ENCODE data around the gene RANBP10.

Gene RANBP10

GRCh38 chr16:67800338-67800926 lies 5.9 kb downstream of the RANBP10 start:
- Histone ChIP-seq H3K4me2 (peak overlapping the region; percentile 33 to 99 (median 86); a peak in 20 of 22 replicates), H3K36me3 (peaks cover 64 to 92% (median 82%) of the 10 kb centered on the region in 11 experiments)

GRCh38 chr16:67796099-67796718 lies 10.2 kb downstream of the RANBP10 start:
- Histone ChIP-seq H3K27ac (no peak overlapping the region), H3K36me3 (peaks cover 38 to 65% (median 58%) of the 10 kb centered on the region in 11 experiments), H3K9me3 (replicated peaks in 1 of 11) (no peaks in the 10 kb centered on the region), H3K4me3 (no peak overlapping the region), H3K4me1 (peaks cover 11 to 27% (median 18%) of the 10 kb centered on the region in 10 experiments), H3K4me2 (no peak overlapping the region), H3K27me3 (no peaks in the 10 kb centered on the region), H3K9ac (no peak overlapping the region), H4K20me1 (peaks cover 57 to 99% (median 86%) of the 10 kb centered on the region in 11 experiments)
- TF ChIP-seq Cebpa-rat (IDR thresholded peaks at IDR 0.05) = no peak

More at GRCh38 chr16:67800338-67800926, 5.9 kb downstream of the RANBP10 start:
- H3K9ac ChIP-seq = peak overlapping the region in 2 of 11 experiments; percentile 21 to 43; a peak in 4 of 22 replicates
- peaks cover 53 to 59% (median 56%) of the 10 kb centered on the region in 10 experiments for H3K4me1 ChIP-seq
- peaks cover 52 to 75% (median 70%) of the 10 kb centered on the region in 11 experiments for H4K20me1 ChIP-seq
- H3K4me3 ChIP-seq = no peak overlapping the region
- H3K27me3 ChIP-seq = no peaks in the 10 kb centered on the region
- no peaks in the 10 kb centered on the region for H3K9me3 ChIP-seq (replicated peaks in 1 of 11)
- H3K27ac ChIP-seq = peak overlapping the region in 7 of 11 experiments; percentile 5 to 48 (median 30); a peak in 7 of 22 replicates
- no peak for TF ChIP-seq Cebpa-rat (IDR thresholded peaks at IDR 0.05)

GRCh38 chr16:67790071-67790470 lies 16.3 kb downstream of the RANBP10 start:
- H3K4me2 ChIP-seq = peak overlapping the region in 4 of 11 experiments; percentile 21 to 56 (median 24); a peak in 6 of 22 replicates
- H4K20me1 ChIP-seq = peaks cover 16 to 100% (median 64%) of the 10 kb centered on the region in 11 experiments; a peak in 19 of 22 replicates
- H3K9me3 ChIP-seq (replicated peaks in 1 of 11) = peaks cover 0 to 5% (median 0%) of the 10 kb centered on the region in 11 experiments; a peak in 1 of 22 replicates
- H3K27ac ChIP-seq = no peak overlapping the region
- H3K4me1 ChIP-seq = peaks cover 0 to 29% (median 14%) of the 10 kb centered on the region in 10 experiments; a peak in 13 of 20 replicates
- H3K36me3 ChIP-seq = peaks cover 13 to 51% (median 34%) of the 10 kb centered on the region in 11 experiments; a peak in 19 of 22 replicates
- no peak overlapping the region for H3K4me3 ChIP-seq
- no peaks in the 10 kb centered on the region for H3K27me3 ChIP-seq
- TF ChIP-seq Cebpa-rat (IDR thresholded peaks at IDR 0.05) = no peak
- no peak overlapping the region for H3K9ac ChIP-seq

- no peak overlapping the region for H3K27ac ChIP-seq
- H3K9me3 ChIP-seq (replicated peaks in 1 of 11) = peaks cover 0 to 16% (median 0%) of the 10 kb centered on the region in 11 experiments; a peak in 2 of 22 replicates
- H3K27me3 ChIP-seq = no peaks in the 10 kb centered on the region
- TF ChIP-seq Cebpa-rat (IDR thresholded peaks at IDR 0.05) = no peak
- H3K36me3 ChIP-seq = peaks cover 26 to 80% (median 49%) of the 10 kb centered on the region in 11 experiments
- no peak overlapping the region for H3K4me3 ChIP-seq
- H4K20me1 ChIP-seq = peaks cover 18 to 100% (median 57%) of the 10 kb centered on the region in 11 experiments; a peak in 20 of 22 replicates
- H3K4me1 ChIP-seq = peaks cover 5 to 32% (median 15%) of the 10 kb centered on the region in 10 experiments; a peak in 15 of 20 replicates
- H3K4me2 ChIP-seq = no peak overlapping the region
- no peak overlapping the region for H3K9ac ChIP-seq
Measured at GRCh38 chr16:67786491-67786890, 19.9 kb downstream of the RANBP10 start.

GRCh38 chr16:67783353-67783725 lies 23.0 kb downstream of the RANBP10 start:
- H3K4me1 ChIP-seq = peaks cover 0 to 34% (median 9%) of the 10 kb centered on the region in 10 experiments; a peak in 10 of 20 replicates
- H4K20me1 ChIP-seq = peaks cover 39 to 100% (median 70%) of the 10 kb centered on the region in 11 experiments; a peak in 20 of 22 replicates
- no peak overlapping the region for H3K9ac ChIP-seq
- no peak overlapping the region for H3K4me3 ChIP-seq
- H3K9me3 ChIP-seq (replicated peaks in 1 of 11) = peaks cover 0 to 16% (median 0%) of the 10 kb centered on the region in 11 experiments; a peak in 2 of 22 replicates
- H3K4me2 ChIP-seq = no peak overlapping the region
- no peak overlapping the region for H3K27ac ChIP-seq
- peaks cover 38 to 93% (median 52%) of the 10 kb centered on the region in 11 experiments for H3K36me3 ChIP-seq
- TF ChIP-seq Cebpa-rat (IDR thresholded peaks at IDR 0.05) = no peak
- no peaks in the 10 kb centered on the region for H3K27me3 ChIP-seq

- H3K4me1 ChIP-seq = peaks cover 0 to 34% (median 9%) of the 10 kb centered on the region in 10 experiments; a peak in 10 of 20 replicates
- H4K20me1 ChIP-seq = peaks cover 39 to 100% (median 71%) of the 10 kb centered on the region in 11 experiments; a peak in 20 of 22 replicates
- no peak for TF ChIP-seq Cebpa-rat (IDR thresholded peaks at IDR 0.05)
- H3K36me3 ChIP-seq = peaks cover 42 to 89% (median 52%) of the 10 kb centered on the region in 11 experiments
- H3K4me3 ChIP-seq = no peak overlapping the region
- no peaks in the 10 kb centered on the region for H3K27me3 ChIP-seq
- no peak overlapping the region for H3K4me2 ChIP-seq
- H3K9me3 ChIP-seq (replicated peaks in 1 of 11) = peaks cover 0 to 16% (median 0%) of the 10 kb centered on the region in 11 experiments; a peak in 2 of 22 replicates
- H3K9ac ChIP-seq = no peak overlapping the region
- H3K27ac ChIP-seq = no peak overlapping the region
Measured at GRCh38 chr16:67782567-67783352, 23.6 kb downstream of the RANBP10 start.

DNA sequence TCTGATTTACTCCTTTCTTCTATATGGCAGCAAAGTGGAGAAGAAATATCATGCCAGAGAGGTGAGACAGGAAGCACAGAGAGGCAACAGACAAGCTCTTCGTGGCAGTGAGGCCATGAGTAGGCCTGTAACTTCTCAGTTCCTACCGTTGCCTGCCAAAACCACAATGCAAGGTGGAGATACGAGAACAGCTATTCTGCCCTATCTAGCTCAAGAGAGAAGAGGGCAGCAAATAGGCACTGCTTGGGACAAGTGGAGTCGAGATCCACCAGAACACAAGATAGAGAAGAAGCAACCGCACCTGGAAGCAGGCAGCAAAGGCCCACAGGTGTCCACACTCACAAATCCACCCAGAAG lies 24.8 kb downstream of the RANBP10 start:
- no peak for TF ChIP-seq Cebpa-rat (IDR thresholded peaks at IDR 0.05)
- Histone ChIP-seq H3K9ac (no peak overlapping the region), H4K20me1 (peaks cover 37 to 100% (median 58%) of the 10 kb centered on the region in 11 experiments; a peak in 20 of 22 replicates), H3K9me3 (replicated peaks in 1 of 11) (peaks cover 0 to 16% (median 0%) of the 10 kb centered on the region in 11 experiments; a peak in 2 of 22 replicates), H3K36me3 (peaks cover 35 to 78% (median 47%) of the 10 kb centered on the region in 11 experiments), H3K4me3 (no peak overlapping the region), H3K4me1 (peaks cover 0 to 34% (median 9%) of the 10 kb centered on the region in 10 experiments; a peak in 10 of 20 replicates), H3K27ac (no peak overlapping the region), H3K4me2 (0 out of 22 replicates have a peak overlapping the region, but pooled peaks of 1 of the 11 experiments have one; percentile 1), H3K27me3 (no peaks in the 10 kb centered on the region)

- no peaks in the 10 kb centered on the region for H3K27me3 ChIP-seq
- no peak for TF ChIP-seq Cebpa-rat (IDR thresholded peaks at IDR 0.05)
- H3K4me1 ChIP-seq = peaks cover 0 to 34% (median 9%) of the 10 kb centered on the region in 10 experiments; a peak in 10 of 20 replicates
- no peak overlapping the region for H3K27ac ChIP-seq
- H3K9me3 ChIP-seq (replicated peaks in 1 of 11) = peaks cover 0 to 16% (median 0%) of the 10 kb centered on the region in 11 experiments; a peak in 2 of 22 replicates
- H3K36me3 ChIP-seq = peaks cover 30 to 73% (median 46%) of the 10 kb centered on the region in 11 experiments
- H3K9ac ChIP-seq = no peak overlapping the region
- no peak overlapping the region; a peak in 1 of 22 replicates for H3K4me2 ChIP-seq
- peaks cover 35 to 100% (median 57%) of the 10 kb centered on the region in 11 experiments; a peak in 20 of 22 replicates for H4K20me1 ChIP-seq
- no peak overlapping the region for H3K4me3 ChIP-seq
Measured at GRCh38 chr16:67780847-67781564, 25.4 kb downstream of the RANBP10 start.
